Measurements from ENCODE around the gene KLHL29. TPM values are rescaled to one million over a fixed set of nuclear protein-coding genes. Genes with fewer than 3 reads are reported as not detected.

The KLHL29 gene
- total RNA-seq, 1 donor from 2014 or later: 15.1 TPM

DNA sequence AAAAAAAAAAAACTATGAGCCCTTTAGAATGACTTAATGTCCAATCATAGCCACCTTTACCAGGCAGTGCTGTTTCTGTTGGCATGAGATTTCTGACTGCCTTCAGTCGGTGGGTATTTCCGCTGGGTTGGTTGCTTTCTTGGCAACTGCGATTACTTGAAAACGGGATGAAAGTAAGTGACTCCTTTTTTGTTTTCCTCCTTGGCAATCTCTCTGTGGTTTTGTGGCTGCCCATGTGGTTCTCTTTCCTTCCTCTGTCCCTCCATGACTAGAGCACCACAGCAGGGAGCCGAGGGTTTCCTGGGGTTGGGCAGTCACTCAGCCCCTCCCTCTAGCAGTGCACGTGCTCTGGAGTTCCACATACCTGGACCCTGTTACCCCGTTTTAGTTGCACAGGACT, 112.1 kb downstream of the KLHL29 start:
- H3K27me3 ChIP-seq: no peaks in the 10 kb centered on the region
- no peak overlapping the region for H3K27ac ChIP-seq
- H3K4me1 ChIP-seq: peaks cover 20% of the 10 kb centered on the region
- no peaks in the 10 kb centered on the region for H3K9me3 ChIP-seq
- ATAC-seq (peak; percentile 48), DNase-seq (no peak)
- no peak overlapping the region for H3K4me3 ChIP-seq
- TF ChIP-seq, protein P1, sequence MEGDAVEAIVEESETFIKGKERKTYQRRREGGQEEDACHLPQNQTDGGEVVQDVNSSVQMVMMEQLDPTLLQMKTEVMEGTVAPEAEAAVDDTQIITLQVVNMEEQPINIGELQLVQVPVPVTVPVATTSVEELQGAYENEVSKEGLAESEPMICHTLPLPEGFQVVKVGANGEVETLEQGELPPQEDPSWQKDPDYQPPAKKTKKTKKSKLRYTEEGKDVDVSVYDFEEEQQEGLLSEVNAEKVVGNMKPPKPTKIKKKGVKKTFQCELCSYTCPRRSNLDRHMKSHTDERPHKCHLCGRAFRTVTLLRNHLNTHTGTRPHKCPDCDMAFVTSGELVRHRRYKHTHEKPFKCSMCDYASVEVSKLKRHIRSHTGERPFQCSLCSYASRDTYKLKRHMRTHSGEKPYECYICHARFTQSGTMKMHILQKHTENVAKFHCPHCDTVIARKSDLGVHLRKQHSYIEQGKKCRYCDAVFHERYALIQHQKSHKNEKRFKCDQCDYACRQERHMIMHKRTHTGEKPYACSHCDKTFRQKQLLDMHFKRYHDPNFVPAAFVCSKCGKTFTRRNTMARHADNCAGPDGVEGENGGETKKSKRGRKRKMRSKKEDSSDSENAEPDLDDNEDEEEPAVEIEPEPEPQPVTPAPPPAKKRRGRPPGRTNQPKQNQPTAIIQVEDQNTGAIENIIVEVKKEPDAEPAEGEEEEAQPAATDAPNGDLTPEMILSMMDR (IDR thresholded peaks at IDR 0.05): no peak
- H3K36me3 ChIP-seq: no peaks in the 10 kb centered on the region
- intact Hi-C loops (cut with DNase I): no loop called here

GRCh38 chr2:23497536-23497935, 112.6 kb downstream of the KLHL29 start:
- TF ChIP-seq, protein P1 (IDR thresholded peaks at IDR 0.05): no peak
- ATAC-seq: no peak
- H3K36me3 ChIP-seq: no peaks in the 10 kb centered on the region
- H3K9me3 ChIP-seq: no peaks in the 10 kb centered on the region
- no peak overlapping the region for H3K4me3 ChIP-seq
- H3K27me3 ChIP-seq: no peaks in the 10 kb centered on the region
- H3K4me1 ChIP-seq: peaks cover 20% of the 10 kb centered on the region
- no peak for DNase-seq
- no peak overlapping the region for H3K27ac ChIP-seq
- intact Hi-C loops (cut with DNase I): no loop called here

DNA sequence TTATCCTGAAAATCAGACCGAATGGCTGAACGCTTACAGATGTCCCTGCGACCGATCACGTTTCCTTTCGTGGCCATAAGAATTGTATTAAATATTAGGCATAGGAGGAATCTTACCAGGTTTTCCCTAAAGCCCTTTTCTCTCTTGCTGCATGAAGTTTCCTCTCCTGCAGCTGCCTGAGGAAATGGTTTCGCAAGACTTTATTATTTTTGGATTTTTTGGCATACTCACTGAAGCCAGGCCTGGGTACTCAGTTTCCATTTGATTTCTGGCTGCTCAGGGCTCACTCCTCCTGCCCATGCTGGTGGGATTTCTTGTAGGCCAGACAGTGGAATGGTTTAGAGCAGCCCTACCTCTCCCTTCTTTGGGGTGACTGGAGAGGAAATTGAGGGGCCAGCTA, 114.0 kb downstream of the KLHL29 start:
- ATAC-seq (no peak), DNase-seq (no peak)
- no peaks in the 10 kb centered on the region for H3K27me3 ChIP-seq
- H3K36me3 ChIP-seq: no peaks in the 10 kb centered on the region
- H3K27ac ChIP-seq: peak overlapping the region; percentile 60
- TF ChIP-seq, protein P1 (IDR thresholded peaks at IDR 0.05): no peak
- peaks cover 20% of the 10 kb centered on the region for H3K4me1 ChIP-seq
- H3K4me3 ChIP-seq: no peak overlapping the region
- H3K9me3 ChIP-seq: no peaks in the 10 kb centered on the region
- intact Hi-C loops (cut with DNase I): no loop called here

DNA sequence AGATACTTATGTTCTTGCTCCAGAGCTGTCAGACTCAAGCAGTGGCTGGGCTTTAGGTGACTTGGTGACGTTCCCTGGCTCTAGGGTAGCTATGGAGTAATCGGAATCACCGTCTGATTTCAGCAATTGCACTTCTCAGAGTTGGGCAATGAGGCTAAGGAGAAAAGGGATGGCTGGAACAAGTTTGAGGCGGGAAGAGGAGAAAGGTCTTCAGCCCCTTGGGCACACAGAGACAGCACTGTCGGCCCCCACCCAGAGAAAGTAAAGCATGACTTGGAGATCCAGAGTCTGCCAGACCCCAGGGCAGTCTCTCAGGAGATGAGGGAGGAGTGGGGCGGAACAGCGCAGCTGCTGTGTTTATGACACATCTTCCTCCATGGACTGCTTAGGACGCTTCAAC, 114.5 kb downstream of the KLHL29 start:
- no peaks in the 10 kb centered on the region for H3K9me3 ChIP-seq
- DNase-seq (no peak), ATAC-seq (no peak)
- no peaks in the 10 kb centered on the region for H3K36me3 ChIP-seq
- intact Hi-C loops (cut with DNase I): no loop called here
- H3K27me3 ChIP-seq: no peaks in the 10 kb centered on the region
- H3K4me3 ChIP-seq: no peak overlapping the region
- H3K27ac ChIP-seq: peak overlapping the region; percentile 60
- peaks cover 20% of the 10 kb centered on the region for H3K4me1 ChIP-seq
- TF ChIP-seq, protein P1 (IDR thresholded peaks at IDR 0.05): no peak

DNA sequence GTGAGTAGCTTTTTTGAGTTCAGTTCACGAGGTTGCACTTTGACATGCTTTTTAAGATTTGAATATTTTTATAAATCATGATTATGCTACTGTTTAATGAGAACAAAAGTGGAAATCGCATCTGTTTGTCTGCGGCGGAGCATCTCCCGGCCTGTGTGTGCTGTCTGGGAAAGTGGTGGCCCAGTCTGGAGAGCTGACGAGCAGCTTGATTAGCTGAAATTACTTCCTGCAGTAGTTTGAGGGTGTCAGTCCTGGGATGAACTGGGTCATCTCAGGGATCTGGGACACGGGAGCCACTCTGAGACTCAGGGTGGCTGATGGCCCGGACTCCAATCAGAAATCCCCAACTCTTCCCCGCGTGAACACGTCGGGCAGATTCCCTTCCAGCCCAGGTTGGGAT, 115.9 kb downstream of the KLHL29 start:
- no peaks in the 10 kb centered on the region for H3K36me3 ChIP-seq
- DNase-seq (no peak), ATAC-seq (no peak)
- no peaks in the 10 kb centered on the region for H3K9me3 ChIP-seq
- H3K4me3 ChIP-seq: no peak overlapping the region
- intact Hi-C loops (cut with DNase I): no loop called here
- H3K4me1 ChIP-seq: peaks cover 26% of the 10 kb centered on the region
- H3K27me3 ChIP-seq: no peaks in the 10 kb centered on the region
- TF ChIP-seq, protein P1 (IDR thresholded peaks at IDR 0.05): no peak
- H3K27ac ChIP-seq: no peak overlapping the region

DNA sequence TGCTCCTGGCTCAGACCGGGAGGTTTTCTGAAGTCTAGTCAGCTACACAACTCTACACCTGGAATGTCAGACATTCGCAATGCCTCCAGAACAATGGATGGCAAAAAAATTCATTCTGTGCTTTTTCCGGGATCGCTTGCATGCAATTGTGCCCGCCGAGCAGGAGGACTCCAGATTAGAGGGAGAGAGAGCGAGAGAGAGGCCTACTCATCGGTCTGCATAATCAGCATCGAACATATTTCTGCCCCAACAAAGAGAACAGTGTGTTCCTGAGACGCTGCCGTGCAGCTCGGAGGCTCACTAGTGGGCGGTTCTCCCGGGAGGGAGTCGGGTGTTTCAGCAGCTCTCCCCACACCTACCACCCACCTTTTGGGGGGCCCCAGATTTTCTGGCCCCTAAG, 117.1 kb downstream of the KLHL29 start:
- Histone ChIP-seq H3K9me3 (no peaks in the 10 kb centered on the region), H3K27me3 (no peaks in the 10 kb centered on the region), H3K36me3 (no peaks in the 10 kb centered on the region), H3K27ac (no peak overlapping the region), H3K4me3 (no peak overlapping the region), H3K4me1 (peaks cover 32% of the 10 kb centered on the region)
- TF ChIP-seq, protein P1 (IDR thresholded peaks at IDR 0.05): no peak
- ATAC-seq (peak; percentile 42), DNase-seq (no peak)
- intact Hi-C loops (cut with DNase I): no loop called here

All from upper lobe of right lung (tissue), 1 donor.